OCI-LY1 (cell line): Measurements from ENCODE around the gene DIP2A.

Source experiments
- H2AFZ ChIP-seq: fragments of 200-600 bp; sonication (generic), shearing (Covaris generic); 2 replicates; pipeline ENCODE4 v1.6.0; 2014; ENCODE audit warnings: antibody characterized with exemption, mild to moderate bottlenecking, low read length
- H3F3A ChIP-seq: fragments of 200-600 bp; sonication (generic), shearing (Covaris generic); 2 replicates; pipeline ENCODE4 v1.6.0; 2014; ENCODE audit warnings: mild to moderate bottlenecking, antibody characterized with exemption, low read length, moderate library complexity; ENCODE audit not compliant: insufficient read depth
- H3K27ac ChIP-seq: fragments of 200-600 bp; sonication (generic); 2 replicates; pipeline ENCODE4 v1.5.1; 2014; ENCODE audit warnings: low read length, mixed run types, mild to moderate bottlenecking, low read depth; ENCODE audit not compliant: poor library complexity, severe bottlenecking
- H3K27me3 ChIP-seq: fragments of 200-600 bp; sonication (generic); 2 replicates; pipeline ENCODE4 v1.6.0; 2014; ENCODE audit warnings: antibody characterized with exemption, mild to moderate bottlenecking, low read length, moderate library complexity; ENCODE audit not compliant: insufficient read depth
- H3K36me3 ChIP-seq: fragments of 200-600 bp; sonication (generic); 2 replicates; pipeline ENCODE4 v1.6.1; 2014; ENCODE audit warnings: mild to moderate bottlenecking, antibody characterized with exemption, low read length, moderate library complexity, mixed read lengths; ENCODE audit not compliant: insufficient read depth
- H3K4me1 ChIP-seq: fragments of 200-600 bp; sonication (generic); 2 replicates; pipeline ENCODE4 v1.5.1; 2014; ENCODE audit warnings: mild to moderate bottlenecking, low read length, moderate library complexity; ENCODE audit not compliant: insufficient read depth, severe bottlenecking
- H3K4me2 ChIP-seq: fragments of 200-600 bp; sonication (generic), shearing (Covaris generic); 2 replicates; pipeline ENCODE4 v1.6.1; 2014; ENCODE audit warnings: low read length
- H3K4me3 ChIP-seq: fragments of 200-600 bp; sonication (generic); 2 replicates; pipeline ENCODE4 v1.5.1; 2014; ENCODE audit warnings: low read length, low read depth, mild to moderate bottlenecking, mixed read lengths; ENCODE audit not compliant: poor library complexity, severe bottlenecking
- H3K79me2 ChIP-seq: fragments of 200-600 bp; shearing (Covaris generic); 2 replicates; pipeline ENCODE4 v1.6.1; 2016; ENCODE audit warnings: mixed run types, low read length, mixed read lengths; ENCODE audit not compliant: insufficient read depth
- H3K9ac ChIP-seq: fragments of 200-600 bp; sonication (generic), shearing (Covaris generic); 2 replicates; pipeline ENCODE4 v1.6.1; 2014; ENCODE audit warnings: mild to moderate bottlenecking, low read length, mixed read lengths
- H3K9me2 ChIP-seq: fragments of 200-600 bp; sonication (generic), shearing (Covaris generic); 2 replicates; pipeline ENCODE4 v1.6.1; 2014; ENCODE audit warnings: low read depth, mild to moderate bottlenecking, low read length, mixed read lengths
- H3K9me3 ChIP-seq: fragments of 200-600 bp; shearing (Covaris generic); 2 replicates; pipeline ENCODE4 v1.6.1; 2014; ENCODE audit warnings: low read length, mixed read lengths
- H4K20me1 ChIP-seq: fragments of 200-600 bp; sonication (generic), shearing (Covaris generic); 2 replicates; pipeline ENCODE4 v1.6.0; 2016; ENCODE audit warnings: mild to moderate bottlenecking, low read length; ENCODE audit not compliant: insufficient read depth
- EZH2 ChIP-seq: fragments of 200-600 bp; sonication (generic), shearing (Covaris generic); IDR thresholded peaks from 2 replicates; pipeline ENCODE4 v1.8.0; 2017; ENCODE audit warnings: borderline replicate concordance, mixed run types, mild to moderate bottlenecking, antibody characterized with exemption, low read length, moderate library complexity, mixed read lengths
- TF ChIP-seq, protein P1 (sequence below): fragments of 200-600 bp; sonication (generic), shearing (Covaris generic); IDR thresholded peaks from 2 replicates; pipeline ENCODE4 v1.5.1; 2017; ENCODE audit warnings: mild to moderate bottlenecking, antibody characterized with exemption, low read length, moderate library complexity, mixed read lengths

The DIP2A gene

DNA sequence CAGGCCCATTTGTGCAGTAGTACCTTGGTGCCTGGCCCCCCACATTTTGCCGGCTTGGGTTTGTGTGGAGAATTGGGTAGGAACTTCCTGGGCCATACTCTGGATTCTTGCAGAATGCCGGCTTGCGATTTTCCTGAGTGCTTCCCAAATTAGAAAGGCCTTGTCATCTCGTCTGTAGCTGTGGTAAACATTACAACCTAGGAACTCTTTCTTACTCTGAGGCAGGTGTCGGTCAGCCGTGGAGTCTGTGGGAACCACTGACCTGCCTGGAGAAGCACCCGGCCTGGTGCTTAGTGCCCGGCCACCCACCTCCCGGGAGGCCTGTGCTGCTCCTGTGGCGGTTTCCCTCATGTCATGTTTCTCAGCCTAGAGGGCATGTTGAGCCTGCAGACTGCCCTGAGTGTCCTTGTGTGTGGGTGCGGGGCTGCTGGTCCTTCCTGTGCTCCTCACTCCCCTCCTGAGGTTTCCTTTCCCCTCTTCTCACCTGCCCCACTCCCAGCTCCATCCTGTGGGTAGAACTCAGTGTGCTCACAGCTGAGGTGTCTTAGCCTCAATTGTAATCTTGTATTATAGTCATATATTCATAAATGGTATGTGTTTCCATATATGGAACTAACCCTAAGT lies 81.5 kb downstream of the DIP2A start:
- H2AFZ ChIP-seq = no peak overlapping the region
- H3K27ac ChIP-seq = no peak overlapping the region
- H3K27me3 ChIP-seq = no peaks in the 10 kb centered on the region
- no peaks in the 10 kb centered on the region for H3K9me2 ChIP-seq
- no peak overlapping the region for H3K9ac ChIP-seq
- H4K20me1 ChIP-seq = no peaks in the 10 kb centered on the region
- no peak overlapping the region for H3K4me2 ChIP-seq
- peaks cover 54% of the 10 kb centered on the region for H3K36me3 ChIP-seq
- no peaks in the 10 kb centered on the region for H3K4me1 ChIP-seq
- no peak for TF ChIP-seq EZH2
- TF ChIP-seq, protein P1, sequence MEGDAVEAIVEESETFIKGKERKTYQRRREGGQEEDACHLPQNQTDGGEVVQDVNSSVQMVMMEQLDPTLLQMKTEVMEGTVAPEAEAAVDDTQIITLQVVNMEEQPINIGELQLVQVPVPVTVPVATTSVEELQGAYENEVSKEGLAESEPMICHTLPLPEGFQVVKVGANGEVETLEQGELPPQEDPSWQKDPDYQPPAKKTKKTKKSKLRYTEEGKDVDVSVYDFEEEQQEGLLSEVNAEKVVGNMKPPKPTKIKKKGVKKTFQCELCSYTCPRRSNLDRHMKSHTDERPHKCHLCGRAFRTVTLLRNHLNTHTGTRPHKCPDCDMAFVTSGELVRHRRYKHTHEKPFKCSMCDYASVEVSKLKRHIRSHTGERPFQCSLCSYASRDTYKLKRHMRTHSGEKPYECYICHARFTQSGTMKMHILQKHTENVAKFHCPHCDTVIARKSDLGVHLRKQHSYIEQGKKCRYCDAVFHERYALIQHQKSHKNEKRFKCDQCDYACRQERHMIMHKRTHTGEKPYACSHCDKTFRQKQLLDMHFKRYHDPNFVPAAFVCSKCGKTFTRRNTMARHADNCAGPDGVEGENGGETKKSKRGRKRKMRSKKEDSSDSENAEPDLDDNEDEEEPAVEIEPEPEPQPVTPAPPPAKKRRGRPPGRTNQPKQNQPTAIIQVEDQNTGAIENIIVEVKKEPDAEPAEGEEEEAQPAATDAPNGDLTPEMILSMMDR = no peak
- H3K4me3 ChIP-seq = no peak overlapping the region
- H3F3A ChIP-seq = no peaks in the 10 kb centered on the region
- H3K79me2 ChIP-seq = no peaks in the 10 kb centered on the region
- no peaks in the 10 kb centered on the region for H3K9me3 ChIP-seq

- Histone ChIP-seq H3K79me2 (no peaks in the 10 kb centered on the region), H3K36me3 (peaks cover 67% of the 10 kb centered on the region; the same call in 1 of the 2 replicates), H3K4me3 (no peak overlapping the region)
These were observed 84.0 kb downstream of the DIP2A start for GRCh38 chr21:46542588-46543124.

DNA sequence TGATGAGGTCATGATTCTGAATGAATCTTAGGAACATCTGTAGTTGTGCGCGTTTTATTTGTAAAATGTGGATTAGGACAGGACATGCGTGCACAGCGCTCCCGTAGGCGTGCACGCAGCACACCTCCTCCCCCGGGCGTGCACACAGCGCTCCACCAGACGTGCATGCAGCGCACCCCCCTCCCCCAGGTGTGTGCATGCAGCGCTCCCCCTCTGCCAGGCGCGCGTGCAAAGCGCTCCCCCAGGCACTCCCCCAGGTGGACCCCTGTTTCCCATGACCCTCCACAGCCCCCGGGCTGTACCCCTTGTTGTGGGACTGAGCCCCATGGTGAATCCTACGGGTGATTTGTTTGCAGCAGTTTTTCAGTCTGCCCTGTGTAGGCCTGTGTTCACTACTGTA lies 84.6 kb downstream of the DIP2A start:
- H3K36me3 ChIP-seq = peaks cover 68% of the 10 kb centered on the region
- no peaks in the 10 kb centered on the region for H3K27me3 ChIP-seq
- no peaks in the 10 kb centered on the region for H3F3A ChIP-seq
- no peak overlapping the region for H3K4me2 ChIP-seq
- no peaks in the 10 kb centered on the region for H4K20me1 ChIP-seq
- H3K4me3 ChIP-seq = no peak overlapping the region
- H2AFZ ChIP-seq = no peak overlapping the region
- no peak for TF ChIP-seq EZH2
- TF ChIP-seq, protein P1 = no peak
- no peak overlapping the region for H3K9ac ChIP-seq
- no peaks in the 10 kb centered on the region for H3K79me2 ChIP-seq
- H3K9me2 ChIP-seq = no peaks in the 10 kb centered on the region
- H3K9me3 ChIP-seq = no peaks in the 10 kb centered on the region
- no peaks in the 10 kb centered on the region for H3K4me1 ChIP-seq
- no peak overlapping the region for H3K27ac ChIP-seq

More at GRCh38 chr21:46542588-46543124, 84.0 kb downstream of the DIP2A start:
- Histone ChIP-seq H2AFZ (no peak overlapping the region), H3K9me3 (no peaks in the 10 kb centered on the region), H3K4me2 (no peak overlapping the region), H3K27ac (no peak overlapping the region), H3K9ac (no peak overlapping the region), H3F3A (no peaks in the 10 kb centered on the region), H4K20me1 (no peaks in the 10 kb centered on the region), H3K27me3 (no peaks in the 10 kb centered on the region), H3K9me2 (no peaks in the 10 kb centered on the region), H3K4me1 (no peaks in the 10 kb centered on the region)
- TF ChIP-seq EZH2 = no peak
- TF ChIP-seq, protein P1 = no peak
